GM23338 (cell line): Measurements from ENCODE around the gene NAA25. TPM values are rescaled to one million over a fixed set of nuclear protein-coding genes. Genes with fewer than 3 reads are reported as not detected.
"Not testable (repeated sequence)": the region's sequence is repeated elsewhere in the genome, so short reads cannot be mapped to it uniquely, and the experiment has no call there.

Experiments
- ATAC-seq: fragments of 200-7000 bp; cut with Tn5 transposase; 3 replicates; pipeline ENCODE4 v1.9.1; 2020
- DNase-seq: peaks from one replicate; pipeline ENCODE4 v3.0.0-alpha.2; 2015; ENCODE audit warnings: low spot score
- H2AFZ ChIP-seq: fragments of 200-600 bp; sonication (generic); 2 replicates; pipeline ENCODE4 v1.8.0; 2016; ENCODE audit warnings: antibody characterized with exemption, mild to moderate bottlenecking, moderate library complexity
- H3F3A ChIP-seq: fragments of 200-600 bp; sonication (generic); replicated peaks from 2 replicates; pipeline ENCODE4 v1.8.0; 2017; ENCODE audit warnings: antibody characterized with exemption, mixed run types, low read depth
- H3K27ac ChIP-seq: fragments of 200-600 bp; sonication (generic); 2 replicates; pipeline ENCODE4 v1.6.1; 2016; ENCODE audit warnings: low read depth
- H3K27me3 ChIP-seq: fragments of 200-600 bp; sonication (generic); 2 replicates; pipeline ENCODE4 v1.8.0; 2016; ENCODE audit warnings: mild to moderate bottlenecking, mixed run types, moderate library complexity; ENCODE audit not compliant: insufficient read depth
- H3K36me3 ChIP-seq: fragments of 200-600 bp; sonication (generic); 2 replicates; pipeline ENCODE4 v1.8.0; 2016; ENCODE audit warnings: mild to moderate bottlenecking; ENCODE audit not compliant: insufficient read depth
- H3K4me1 ChIP-seq: fragments of 200-600 bp; sonication (generic); 2 replicates; pipeline ENCODE4 v1.8.0; 2016; ENCODE audit warnings: mild to moderate bottlenecking, moderate library complexity; ENCODE audit not compliant: insufficient read depth
- H3K4me2 ChIP-seq: fragments of 200-600 bp; sonication (generic); 2 replicates; pipeline ENCODE4 v1.7.1; 2017; ENCODE audit warnings: mixed run types
- H3K4me3 ChIP-seq: fragments of 200-600 bp; sonication (generic); 2 replicates; pipeline ENCODE4 v1.6.1; 2016; ENCODE audit warnings: mixed run types
- H3K79me2 ChIP-seq: fragments of 200-600 bp; sonication (generic); replicated peaks from 2 replicates; pipeline ENCODE4 v1.8.0; 2017; ENCODE audit warnings: mild to moderate bottlenecking; ENCODE audit not compliant: insufficient read depth
- H3K9me2 ChIP-seq: fragments of 200-600 bp; sonication (generic); 2 replicates; pipeline ENCODE4 v1.8.0; 2017; ENCODE audit not compliant: insufficient read depth
- H4K20me1 ChIP-seq: fragments of 200-600 bp; sonication (generic); replicated peaks from 2 replicates; pipeline ENCODE4 v1.8.0; 2017; ENCODE audit warnings: mild to moderate bottlenecking; ENCODE audit not compliant: insufficient read depth
- H3K27ac Mint-ChIP-seq: 2 replicates; pipeline ENCODE4 v1.8.0; 2020; ENCODE audit warnings: inconsistent platforms, mild to moderate bottlenecking, moderate library complexity, mixed read lengths
- H3K27me3 Mint-ChIP-seq: 3 replicates; pipeline ENCODE4 v1.8.0; 2022; ENCODE audit warnings: low read depth, mild to moderate bottlenecking, moderate library complexity, mixed read lengths, inconsistent platforms; ENCODE audit not compliant: insufficient read depth, poor library complexity
- H3K36me3 Mint-ChIP-seq: 3 replicates; pipeline ENCODE4 v1.8.0; 2021; ENCODE audit warnings: low read depth, mild to moderate bottlenecking, inconsistent platforms, moderate library complexity, mixed read lengths
- H3K4me1 Mint-ChIP-seq: 3 replicates; pipeline ENCODE4 v1.8.0; 2020; ENCODE audit warnings: mild to moderate bottlenecking, inconsistent platforms, mixed read lengths
- H3K4me3 Mint-ChIP-seq: 3 replicates; pipeline ENCODE4 v1.8.0; 2021; ENCODE audit warnings: moderate library complexity, mild to moderate bottlenecking, inconsistent platforms, mixed read lengths
- H3K9me3 Mint-ChIP-seq: 3 replicates; pipeline ENCODE4 v1.8.0; 2020; ENCODE audit warnings: moderate library complexity, mild to moderate bottlenecking, inconsistent platforms, mixed read lengths
- CREB1 ChIP-seq: fragments of 250-450 bp; sonication (Bioruptor Pico); IDR thresholded peaks from 2 replicates; pipeline ENCODE4 v1.5.0; 2020; ENCODE audit warnings: low read depth, mild to moderate bottlenecking, moderate library complexity
- EZH2 ChIP-seq: fragments of 200-600 bp; sonication (generic); IDR thresholded peaks from one replicate; pipeline ENCODE4 v1.8.0; 2017; ENCODE audit warnings: antibody characterized with exemption, mild to moderate bottlenecking, low read depth; ENCODE audit not compliant: unreplicated experiment
- POLR2AphosphoS5 ChIP-seq: IDR thresholded peaks from 2 replicates; pipeline ENCODE4 v1.6.1; 2016; ENCODE audit warnings: antibody characterized with exemption, low read depth
- ZNF114 ChIP-seq: fragments of 250-450 bp; sonication (Bioruptor Pico); IDR thresholded peaks from 2 replicates; pipeline ENCODE4 v1.5.0; 2020; ENCODE audit warnings: mild to moderate bottlenecking, moderate library complexity
- polyA plus RNA-seq: library from polyadenylated mRNA; unstranded; fragments of >200 nt; fragmentation: Nextera tagmentation; extraction: Ambion mirVana; gene quantifications from 2 replicates; pipeline ENCODE4 v1.2.1, GENCODE V29; 2016
- total RNA-seq: library from RNA; depleted of rRNA; stranded (reverse); fragments of >200 nt; shearing (Covaris generic); gene quantifications from 2 replicates; pipeline ENCODE4 v1.2.3, GENCODE V29; 2014
- TF ChIP-seq, protein P1 (sequence below): IDR thresholded peaks from 2 replicates; pipeline ENCODE4 v1.6.1; 2016; ENCODE audit warnings: antibody characterized with exemption

The NAA25 gene
- total and polyA plus RNA-seq, 2 experiments from 2014 or later = 49.0 to 55.1 TPM

DNA sequence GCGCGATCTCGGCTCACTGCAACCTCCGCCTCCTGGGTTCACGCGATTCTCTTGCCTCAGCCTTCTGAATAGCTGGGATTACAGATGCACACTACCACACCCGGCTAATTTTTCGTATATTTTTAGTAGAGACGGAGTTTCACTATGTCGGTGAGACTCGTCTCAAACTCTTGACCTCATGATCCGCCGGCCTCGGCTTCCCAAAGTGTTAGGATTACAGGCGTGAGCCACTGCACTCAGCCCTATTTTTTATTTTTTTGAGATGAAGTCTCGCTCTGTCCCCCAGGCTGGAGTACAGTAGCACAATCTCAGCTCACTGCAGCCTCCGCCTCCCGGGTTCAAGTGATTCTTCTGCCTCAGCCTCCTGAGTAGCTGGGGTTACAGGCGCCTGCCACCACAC is 5.8 kb downstream of the NAA25 start:
- not testable (repeated sequence) for H3K4me3 ChIP-seq, H3K27ac Mint-ChIP-seq, H3F3A ChIP-seq, H3K27ac ChIP-seq, DNase-seq, H3K27me3 ChIP-seq, ATAC-seq, H3K9me3 Mint-ChIP-seq, H3K9me2 ChIP-seq, H3K27me3 Mint-ChIP-seq, H2AFZ ChIP-seq, H3K4me2 ChIP-seq, H3K4me3 Mint-ChIP-seq
- Mint-ChIP-seq H3K36me3 (peaks cover 63% of the 10 kb centered on the region), H3K4me1 (peaks cover 38% of the 10 kb centered on the region)
- Histone ChIP-seq H3K36me3 (peaks cover 23% of the 10 kb centered on the region), H3K79me2 (peaks cover 100% of the 10 kb centered on the region), H4K20me1 (peaks cover 84% of the 10 kb centered on the region), H3K4me1 (peaks cover 36% of the 10 kb centered on the region)

GRCh38 chr12:112102127-112102526 is 6.5 kb downstream of the NAA25 start:
- no peaks in the 10 kb centered on the region for H3K27me3 ChIP-seq
- peaks cover 88% of the 10 kb centered on the region for H4K20me1 ChIP-seq
- no peak for ATAC-seq

GRCh38 chr12:112100500-112100899 is 8.1 kb downstream of the NAA25 start:
- not testable (repeated sequence) for ATAC-seq, H3K9me2 ChIP-seq, H3K27ac Mint-ChIP-seq, H2AFZ ChIP-seq, H3K27me3 Mint-ChIP-seq, DNase-seq, H3K4me3 ChIP-seq, H3F3A ChIP-seq, H3K4me3 Mint-ChIP-seq, H3K4me2 ChIP-seq, H3K27me3 ChIP-seq, H3K27ac ChIP-seq, H3K9me3 Mint-ChIP-seq
- Mint-ChIP-seq H3K4me1 (peaks cover 19% of the 10 kb centered on the region), H3K36me3 (peaks cover 68% of the 10 kb centered on the region)
- H3K36me3 ChIP-seq = peaks cover 18% of the 10 kb centered on the region
- H4K20me1 ChIP-seq = peaks cover 79% of the 10 kb centered on the region
- H3K4me1 ChIP-seq = peaks cover 16% of the 10 kb centered on the region
- peaks cover 100% of the 10 kb centered on the region for H3K79me2 ChIP-seq

More at GRCh38 chr12:112102127-112102526, 6.5 kb downstream of the NAA25 start:
- Histone ChIP-seq H3K79me2 (peaks cover 100% of the 10 kb centered on the region), H3K4me3 (no peak overlapping the region), H3K9me2 (no peaks in the 10 kb centered on the region), H3K27ac (0 out of 2 replicates have a peak overlapping the region, but pooled peaks have one; percentile 32), H3K4me2 (no peak overlapping the region), H3F3A (peaks cover 6% of the 10 kb centered on the region; the same call in 1 of the 2 replicates), H3K4me1 (peaks cover 30% of the 10 kb centered on the region), H2AFZ (no peak overlapping the region), H3K36me3 (peaks cover 23% of the 10 kb centered on the region)
- H3K27ac Mint-ChIP-seq = no peak overlapping the region
- H3K36me3 Mint-ChIP-seq = peaks cover 64% of the 10 kb centered on the region
- H3K4me3 Mint-ChIP-seq = no peak overlapping the region
- DNase-seq = no peak
- no peak for TF ChIP-seq ZNF114 (CRISPR knock-in tag)
- no peaks in the 10 kb centered on the region for H3K9me3 Mint-ChIP-seq
- H3K27me3 Mint-ChIP-seq = peaks cover 6% of the 10 kb centered on the region
- peaks cover 31% of the 10 kb centered on the region for H3K4me1 Mint-ChIP-seq

DNA sequence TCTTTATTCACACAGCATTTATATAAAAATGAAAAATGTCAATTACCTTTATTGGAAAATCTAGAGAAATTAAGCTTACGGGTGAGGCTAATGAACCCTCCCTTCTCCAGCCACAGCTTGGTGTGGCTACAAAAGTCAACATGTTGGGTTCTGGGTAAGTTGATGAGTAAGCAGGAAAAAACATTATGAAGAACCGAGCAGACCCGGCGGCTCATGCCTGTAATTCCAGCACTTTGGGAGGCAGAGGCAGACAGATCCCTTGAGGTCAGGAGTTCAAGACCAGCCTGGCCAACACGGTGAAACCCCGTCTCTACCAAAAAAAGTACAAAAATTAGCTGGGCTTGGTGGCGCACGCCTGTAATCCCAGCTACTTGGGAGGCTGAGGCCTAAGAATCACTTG is 10.9 kb downstream of the NAA25 start:
- Histone ChIP-seq H4K20me1 (peaks cover 68% of the 10 kb centered on the region), H2AFZ (no peak overlapping the region), H3K4me2 (no peak overlapping the region), H3K27ac (peak overlapping the region; percentile 50; the same call in 1 of the 2 replicates), H3F3A (0 out of 2 replicates have a peak, but pooled peaks cover 6% of the 10 kb centered on the region), H3K79me2 (peaks cover 100% of the 10 kb centered on the region), H3K27me3 (no peaks in the 10 kb centered on the region), H3K9me2 (no peaks in the 10 kb centered on the region), H3K4me3 (no peak overlapping the region), H3K4me1 (no peaks in the 10 kb centered on the region), H3K36me3 (peaks cover 24% of the 10 kb centered on the region)
- TF ChIP-seq CREB1 (CRISPR knock-in tag) (no peak), EZH2 (no peak), POLR2AphosphoS5 (no peak)
- TF ChIP-seq, protein P1, sequence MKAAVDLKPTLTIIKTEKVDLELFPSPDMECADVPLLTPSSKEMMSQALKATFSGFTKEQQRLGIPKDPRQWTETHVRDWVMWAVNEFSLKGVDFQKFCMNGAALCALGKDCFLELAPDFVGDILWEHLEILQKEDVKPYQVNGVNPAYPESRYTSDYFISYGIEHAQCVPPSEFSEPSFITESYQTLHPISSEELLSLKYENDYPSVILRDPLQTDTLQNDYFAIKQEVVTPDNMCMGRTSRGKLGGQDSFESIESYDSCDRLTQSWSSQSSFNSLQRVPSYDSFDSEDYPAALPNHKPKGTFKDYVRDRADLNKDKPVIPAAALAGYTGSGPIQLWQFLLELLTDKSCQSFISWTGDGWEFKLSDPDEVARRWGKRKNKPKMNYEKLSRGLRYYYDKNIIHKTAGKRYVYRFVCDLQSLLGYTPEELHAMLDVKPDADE = no peak
- ATAC-seq = no peak
- Mint-ChIP-seq H3K4me3 (no peak overlapping the region), H3K27me3 (peaks cover under 1% of the 10 kb centered on the region), H3K27ac (no peak overlapping the region), H3K4me1 (no peaks in the 10 kb centered on the region), H3K9me3 (no peaks in the 10 kb centered on the region), H3K36me3 (peaks cover 81% of the 10 kb centered on the region)
- DNase-seq = no peak
